Keratinocyte (primary cell): ENCODE measurements around the gene BOLL. TPM values are rescaled to one million over a fixed set of nuclear protein-coding genes. Genes with fewer than 3 reads are reported as not detected.

Source experiments
- DNase-seq: peaks from one replicate; pipeline ENCODE4 v3.0.0-alpha.2; 2011; ENCODE audit warnings: low read depth, missing footprints, low spot score
- FAIRE-seq: peaks from 2 replicates; lab custom pipeline; 2011; peaks lifted over from hg19 to GRCh38; lab: Jason Lieb, UNC
- H2AFZ ChIP-seq: 2 replicates; pipeline ENCODE4 v1.6.0; 2012; ENCODE audit warnings: low read length, control low read depth, inconsistent platforms; ENCODE audit not compliant: control insufficient read depth
- H3K27ac ChIP-seq: 2 replicates; pipeline ENCODE4 v1.5.1; 2011; ENCODE audit warnings: low read length; ENCODE audit not compliant: control insufficient read depth, insufficient read depth
- H3K27me3 ChIP-seq: 3 replicates; pipeline ENCODE4 v1.6.0; 2011; ENCODE audit warnings: low read length; ENCODE audit not compliant: control insufficient read depth, insufficient read depth; ENCODE audit errors: extremely low read depth
- H3K36me3 ChIP-seq, 2 experiments: 2 replicates in 1 of 2; 3 replicates in 1 of 2; pipeline ENCODE4 v1.5.1; 2011; ENCODE audit warnings: low read length in 2 of 2, mild to moderate bottlenecking in 1 of 2; ENCODE audit not compliant: control insufficient read depth in 2 of 2, insufficient read depth in 2 of 2; ENCODE audit errors: extremely low read depth in 1 of 2
- H3K4me1 ChIP-seq: 3 replicates; pipeline ENCODE4 v1.5.1; 2011; ENCODE audit warnings: low read length; ENCODE audit not compliant: control insufficient read depth, insufficient read depth; ENCODE audit errors: extremely low read depth
- H3K4me2 ChIP-seq: 3 replicates; pipeline ENCODE4 v1.6.0; 2011; ENCODE audit warnings: low read depth, low read length; ENCODE audit not compliant: control insufficient read depth, insufficient read depth; ENCODE audit errors: extremely low read depth
- H3K4me3 ChIP-seq, 3 experiments: fragments of 200-600 bp in 1 of 3; sonication (generic) in 1 of 3; 2 replicates in 2 of 3; 3 replicates in 1 of 3; pipeline ENCODE4 v1.5.1; 2011 to 2016; ENCODE audit warnings: low read length in 3 of 3, mild to moderate bottlenecking in 3 of 3, control low read depth in 2 of 3, inconsistent platforms in 1 of 3, low read depth in 1 of 3, mixed read lengths in 1 of 3, mixed run types in 1 of 3, moderate library complexity in 1 of 3; ENCODE audit not compliant: control insufficient read depth in 2 of 3, insufficient read depth in 2 of 3; ENCODE audit errors: extremely low read depth in 1 of 3
- H3K79me2 ChIP-seq: 2 replicates; pipeline ENCODE4 v1.6.0; 2012; ENCODE audit warnings: low read length; ENCODE audit not compliant: control insufficient read depth, insufficient read depth
- H3K9ac ChIP-seq: 3 replicates; pipeline ENCODE4 v1.6.0; 2011; ENCODE audit warnings: low read length; ENCODE audit not compliant: control insufficient read depth, insufficient read depth; ENCODE audit errors: extremely low read depth
- H3K9me1 ChIP-seq: 3 replicates; pipeline ENCODE4 v1.6.0; 2011; ENCODE audit warnings: low read length; ENCODE audit not compliant: control insufficient read depth, insufficient read depth; ENCODE audit errors: extremely low read depth
- H3K9me3 ChIP-seq: 2 replicates; pipeline ENCODE4 v1.5.1; 2012; ENCODE audit warnings: low read depth, low read length; ENCODE audit not compliant: control insufficient read depth
- H4K20me1 ChIP-seq: 3 replicates; pipeline ENCODE4 v1.6.0; 2011; ENCODE audit warnings: low read length; ENCODE audit not compliant: control insufficient read depth, insufficient read depth; ENCODE audit errors: extremely low read depth
- EZH2 ChIP-seq: IDR thresholded peaks from one replicate; pipeline ENCODE4 v1.6.1; 2012; ENCODE audit warnings: inconsistent platforms, mild to moderate bottlenecking, low read length, moderate library complexity
- dilution Hi-C: fragments of 300-500 bp; cut with MboI; formaldehyde crosslinking; loops from one replicate; pipeline ENCODE4 v1.7.0; 2020; ENCODE audit warnings: low sequenced_read_pairs; ENCODE audit not compliant: extremely low pct_ligation_motif_present
- polyA plus RNA-seq, 5 experiments: library from polyadenylated mRNA; depleted of rRNA in 3 of 5; stranded (reverse) in 3 of 5; stranded (forward) in 1 of 5; unstranded in 1 of 5; fragments of >200 nt; gene quantifications; 1 replicate in 1 of 5; 2 replicates in 3 of 5; 3 replicates in 1 of 5; pipeline versions ENCODE4 v1.2.1 to v1.2.3, GENCODE V29; 2011 to 2012; ENCODE audit warnings: missing spikeins in 2 of 5, low read depth in 1 of 5, low replicate concordance in 1 of 5
- TF ChIP-seq, protein P1 (sequence below), 3 experiments: IDR thresholded peaks in 1 of 3; conservative IDR thresholded peaks in 1 of 3; optimal IDR thresholded peaks in 1 of 3; 2 replicates in 2 of 3; 3 replicates in 1 of 3; pipeline versions ENCODE3 to v1.5.1; 2011; ENCODE audit warnings: low read length in 3 of 3, mild to moderate bottlenecking in 3 of 3, moderate library complexity in 2 of 3, control low read depth in 1 of 3, inconsistent platforms in 1 of 3; ENCODE audit not compliant: insufficient read depth in 2 of 3; ENCODE audit errors: extremely low read depth in 1 of 3

The BOLL gene
- polyA plus RNA-seq, 1 donor (not counting 4 experiments of a cell fraction or from before 2014, with no cell fraction given), result not detected

GRCh38 chr2:197713271-197713670 lies 71.8 kb downstream of the BOLL start:
- no peak overlapping the region for H2AFZ ChIP-seq
- peaks cover 4% of the 10 kb centered on the region for H4K20me1 ChIP-seq
- H3K9me3 ChIP-seq, result no peaks in the 10 kb centered on the region
- H3K27ac ChIP-seq, result no peak overlapping the region
- DNase-seq (no peak), FAIRE-seq (no peak)
- no peak overlapping the region for H3K4me2 ChIP-seq
- H3K79me2 ChIP-seq, result peaks cover 27% of the 10 kb centered on the region
- no peak overlapping the region for H3K9ac ChIP-seq
- peaks cover 7% of the 10 kb centered on the region for H3K4me1 ChIP-seq
- dilution Hi-C loops, result no loop called here
- H3K36me3 ChIP-seq, result peaks cover 4 to 11% of the 10 kb centered on the region in 2 experiments
- TF ChIP-seq, protein P1, sequence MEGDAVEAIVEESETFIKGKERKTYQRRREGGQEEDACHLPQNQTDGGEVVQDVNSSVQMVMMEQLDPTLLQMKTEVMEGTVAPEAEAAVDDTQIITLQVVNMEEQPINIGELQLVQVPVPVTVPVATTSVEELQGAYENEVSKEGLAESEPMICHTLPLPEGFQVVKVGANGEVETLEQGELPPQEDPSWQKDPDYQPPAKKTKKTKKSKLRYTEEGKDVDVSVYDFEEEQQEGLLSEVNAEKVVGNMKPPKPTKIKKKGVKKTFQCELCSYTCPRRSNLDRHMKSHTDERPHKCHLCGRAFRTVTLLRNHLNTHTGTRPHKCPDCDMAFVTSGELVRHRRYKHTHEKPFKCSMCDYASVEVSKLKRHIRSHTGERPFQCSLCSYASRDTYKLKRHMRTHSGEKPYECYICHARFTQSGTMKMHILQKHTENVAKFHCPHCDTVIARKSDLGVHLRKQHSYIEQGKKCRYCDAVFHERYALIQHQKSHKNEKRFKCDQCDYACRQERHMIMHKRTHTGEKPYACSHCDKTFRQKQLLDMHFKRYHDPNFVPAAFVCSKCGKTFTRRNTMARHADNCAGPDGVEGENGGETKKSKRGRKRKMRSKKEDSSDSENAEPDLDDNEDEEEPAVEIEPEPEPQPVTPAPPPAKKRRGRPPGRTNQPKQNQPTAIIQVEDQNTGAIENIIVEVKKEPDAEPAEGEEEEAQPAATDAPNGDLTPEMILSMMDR (optimal IDR thresholded peaks at IDR 0.05 in 1 of 3, IDR thresholded peaks at IDR 0.05 in 1 of 3, conservative IDR thresholded peaks at IDR 0.05 in 1 of 3; ENCODE audit: extremely low read depth in 1 of 3, insufficient read depth in 2 of 3, low read length in 3 of 3), result no peak
- no peak for TF ChIP-seq EZH2
- no peaks in the 10 kb centered on the region for H3K9me1 ChIP-seq
- H3K4me3 ChIP-seq, result no peak overlapping the region
- no peaks in the 10 kb centered on the region for H3K27me3 ChIP-seq

GRCh38 chr2:197711578-197711977 lies 73.5 kb downstream of the BOLL start:
- Histone ChIP-seq H3K36me3 (peaks cover 4 to 11% of the 10 kb centered on the region in 2 experiments), H3K27ac (no peak overlapping the region), H3K9me1 (no peaks in the 10 kb centered on the region), H3K9me3 (no peaks in the 10 kb centered on the region), H3K79me2 (peaks cover 41% of the 10 kb centered on the region), H3K4me3 (no peak overlapping the region), H3K9ac (no peak overlapping the region), H3K4me1 (peaks cover 15% of the 10 kb centered on the region), H3K4me2 (no peak overlapping the region), H3K27me3 (no peaks in the 10 kb centered on the region), H4K20me1 (peaks cover 4% of the 10 kb centered on the region), H2AFZ (no peak overlapping the region)
- FAIRE-seq, result no peak
- dilution Hi-C loops, result no loop called here
- TF ChIP-seq, protein P1 (optimal IDR thresholded peaks at IDR 0.05 in 1 of 3, IDR thresholded peaks at IDR 0.05 in 1 of 3, conservative IDR thresholded peaks at IDR 0.05 in 1 of 3; ENCODE audit: extremely low read depth in 1 of 3, insufficient read depth in 2 of 3, low read length in 3 of 3), result no peak
- no peak for TF ChIP-seq EZH2
- DNase-seq, result no peak
